Liver (tissue), 9 donors: ENCODE results near the gene TAAR8. TPM values are rescaled to one million over a fixed set of nuclear protein-coding genes. Genes with fewer than 3 reads are reported as not detected.
A peak's percentile ranks its signal among the peaks of the same experiment; 100 is the strongest.

Source experiments
- DNase-seq: peaks from one replicate; pipeline ENCODE4 v3.0.0-alpha.2; 2017; ENCODE audit warnings: low spot score
- H3K27ac ChIP-seq, 2 donors: one replicate each; pipeline ENCODE4 v1.7.0; 2013; ENCODE audit warnings: inconsistent platforms in 2 of 2, low read length in 2 of 2, control low read depth in 1 of 2, low read depth in 1 of 2, mild to moderate bottlenecking in 1 of 2
- H3K27me3 ChIP-seq, 4 donors: one replicate each; pipeline versions ENCODE4 v1.6.1 to v1.7.0; 2013; ENCODE audit warnings: low read length in 3 of 4, inconsistent platforms in 1 of 4, mild to moderate bottlenecking in 1 of 4, moderate library complexity in 1 of 4; ENCODE audit not compliant: control insufficient read depth in 4 of 4, insufficient read depth in 4 of 4
- H3K36me3 ChIP-seq, 4 donors: one replicate each; pipeline versions ENCODE4 v1.6.1 to v1.7.0; 2013; ENCODE audit warnings: low read length in 3 of 4, mild to moderate bottlenecking in 3 of 4, low read depth in 1 of 4, moderate library complexity in 1 of 4; ENCODE audit not compliant: control insufficient read depth in 4 of 4, insufficient read depth in 3 of 4
- H3K4me1 ChIP-seq, 4 donors: one replicate each; pipeline versions ENCODE4 v1.6.1 to v1.7.0; 2013; ENCODE audit warnings: low read length in 3 of 4, mild to moderate bottlenecking in 3 of 4, moderate library complexity in 1 of 4; ENCODE audit not compliant: control insufficient read depth in 4 of 4, insufficient read depth in 4 of 4
- H3K4me3 ChIP-seq, 3 donors: one replicate each; pipeline versions ENCODE4 v1.6.1 to v1.7.0; 2013; ENCODE audit warnings: low read length in 3 of 3, control low read depth in 1 of 3, low read depth in 1 of 3, mild to moderate bottlenecking in 1 of 3
- H3K9ac ChIP-seq, 2 donors: one replicate each; pipeline ENCODE4 v1.7.0; 2013; ENCODE audit warnings: low read length in 2 of 2, mild to moderate bottlenecking in 2 of 2, moderate library complexity in 2 of 2, control low read depth in 1 of 2, low read depth in 1 of 2
- H3K9me3 ChIP-seq, 4 donors: one replicate each; pipeline versions ENCODE4 v1.6.1 to v1.7.0; 2013; ENCODE audit warnings: low read length in 3 of 4; ENCODE audit not compliant: control insufficient read depth in 4 of 4
- ATF3 ChIP-seq: IDR thresholded peaks from 2 replicates; pipeline ENCODE4 v1.6.1; 2016; ENCODE audit warnings: antibody characterized with exemption
- EGR1 ChIP-seq, 2 donors: IDR thresholded peaks; 2 replicates each; pipeline ENCODE4 v1.6.1; 2016 to 2018; ENCODE audit warnings: antibody characterized with exemption in 2 of 2, low read depth in 2 of 2
- FOXA2 ChIP-seq: IDR thresholded peaks from 2 replicates; pipeline ENCODE4 v1.6.1; 2016; ENCODE audit warnings: antibody characterized with exemption
- GABPA ChIP-seq, 2 donors: IDR thresholded peaks in 1 of 2; conservative IDR thresholded peaks in 1 of 2; 2 replicates each; pipeline ENCODE4 v1.6.1; 2016; ENCODE audit warnings: antibody characterized with exemption in 2 of 2, mild to moderate bottlenecking in 1 of 2, moderate library complexity in 1 of 2
- JUND ChIP-seq, 2 donors: IDR thresholded peaks; 2 replicates each; pipeline ENCODE4 v1.6.1; 2016; ENCODE audit warnings: antibody characterized with exemption in 2 of 2
- MAX ChIP-seq: IDR thresholded peaks from 2 replicates; pipeline ENCODE4 v1.6.1; 2016; ENCODE audit warnings: antibody characterized with exemption
- NR2F2 ChIP-seq: IDR thresholded peaks from 2 replicates; pipeline ENCODE4 v1.6.1; 2016; ENCODE audit warnings: antibody characterized with exemption
- RAD21 ChIP-seq, 2 donors: IDR thresholded peaks; 2 replicates each; pipeline ENCODE4 v1.6.1; 2016; ENCODE audit warnings: antibody characterized with exemption in 2 of 2, mild to moderate bottlenecking in 2 of 2
- RXRA ChIP-seq, 2 donors: IDR thresholded peaks; 2 replicates each; pipeline ENCODE4 v1.6.1; 2017 to 2018; ENCODE audit warnings: antibody characterized with exemption in 2 of 2, mild to moderate bottlenecking in 1 of 2
- SP1 ChIP-seq: IDR thresholded peaks from 2 replicates; pipeline ENCODE4 v1.6.1; 2018; ENCODE audit warnings: antibody characterized with exemption, mild to moderate bottlenecking
- TAF1 ChIP-seq: conservative IDR thresholded peaks from 2 replicates; pipeline ENCODE4 v1.6.1; 2016; ENCODE audit warnings: antibody characterized with exemption, mild to moderate bottlenecking
- YY1 ChIP-seq: IDR thresholded peaks from 2 replicates; pipeline ENCODE4 v1.6.1; 2016; ENCODE audit warnings: antibody characterized with exemption, mild to moderate bottlenecking
- ZBTB33 ChIP-seq: IDR thresholded peaks from 2 replicates; pipeline ENCODE4 v1.6.1; 2016; ENCODE audit warnings: antibody characterized with exemption
- WGBS: extraction: QIAGEN DNeasy Blood & Tissue Kit; methylation state at CpG from one replicate; pipeline ENCODE4 v1.1.7; 2013; 5-methylcytosine and 5-hydroxymethylcytosine counted together
- polyA plus RNA-seq, 2 donors: library from polyadenylated mRNA; stranded (reverse) in 1 of 2; unstranded in 1 of 2; fragments of 200-250 nt in 1 of 2; fragments of >200 nt in 1 of 2; fragmentation: Nextera tagmentation in 1 of 2; extraction: Ambion mirVana in 1 of 2; gene quantifications; one replicate each; pipeline versions ENCODE4 v1.2.1 to v1.2.3, GENCODE V29; 2013 to 2015
- total RNA-seq, 2 donors: library from RNA; depleted of rRNA; stranded (reverse); fragments of >200 nt; gene quantifications; one replicate each; pipeline ENCODE4 v1.2.3, GENCODE V29; 2014
- donor health status: healthy.
- donor health status: healthy.
- donor health status: healthy.
- donor health status: healthy.
- donor health status: healthy.

TAAR8 gene
- total and polyA plus RNA-seq, 4 donors = not detected

- DNase-seq = no peak
- WGBS = 39% methylated on average over 4 of the region's 4 CpGs
- Histone ChIP-seq H3K9me3 (no peaks in the 10 kb centered on the region), H3K4me1 (peaks cover 0 to 23% (median 15%) of the 10 kb centered on the region in 4 donors), H3K4me3 (peak overlapping the region in 2 of 3 donors; percentile 78 to 92), H3K36me3 (no peaks in the 10 kb centered on the region), H3K9ac (peak overlapping the region in 1 of 2 donors; percentile 71), H3K27me3 (no peaks in the 10 kb centered on the region), H3K27ac (peak overlapping the region; percentile 8 to 23)
- no peak for TF ChIP-seq ZBTB33
- TF ChIP-seq RAD21 (IDR thresholded peaks at IDR 0.05) = no peak
- no peak for TF ChIP-seq FOXA2
Measured at GRCh38 chr6:132511210-132511830, 41.2 kb upstream of the TAAR8 start.

GRCh38 chr6:132511831-132512220 is 40.6 kb upstream of the TAAR8 start:
- peak overlapping the region; percentile 78 to 94 (median 92) for H3K4me3 ChIP-seq
- no peaks in the 10 kb centered on the region for H3K27me3 ChIP-seq
- DNase-seq = no peak
- peak overlapping the region in 1 of 2 donors; percentile 23 for H3K27ac ChIP-seq
- no peaks in the 10 kb centered on the region for H3K9me3 ChIP-seq
- H3K36me3 ChIP-seq = no peaks in the 10 kb centered on the region
- H3K4me1 ChIP-seq = peaks cover 0 to 23% (median 15%) of the 10 kb centered on the region in 4 donors
- WGBS = 19% methylated on average over 2 of the region's 2 CpGs
- TF ChIP-seq YY1 (no peak), NR2F2 (no peak), SP1 (no peak), RAD21 (IDR thresholded peaks at IDR 0.05) (no peak), RXRA (IDR thresholded peaks at IDR 0.05) (no peak)
- peak overlapping the region in 1 of 2 donors; percentile 71 for H3K9ac ChIP-seq

GRCh38 chr6:132512342-132512637 is 40.2 kb upstream of the TAAR8 start:
- DNase-seq = no peak
- Histone ChIP-seq H3K27ac (peak overlapping the region; percentile 63 to 81), H3K36me3 (no peaks in the 10 kb centered on the region), H3K4me3 (peak overlapping the region; percentile 78 to 94 (median 92)), H3K9me3 (no peaks in the 10 kb centered on the region), H3K27me3 (no peaks in the 10 kb centered on the region), H3K9ac (peak overlapping the region in 1 of 2 donors; percentile 71), H3K4me1 (peaks cover 0 to 23% (median 15%) of the 10 kb centered on the region in 4 donors)
- under 1% methylated on average over 7 of the region's 7 CpGs for WGBS
- no peak for TF ChIP-seq ZBTB33
- no peak for TF ChIP-seq MAX
- TF ChIP-seq ATF3 = no peak
- no peak for TF ChIP-seq JUND (IDR thresholded peaks at IDR 0.05)
- no peak for TF ChIP-seq SP1
- no peak for TF ChIP-seq GABPA (IDR thresholded peaks at IDR 0.05 in 1 of 2, conservative IDR thresholded peaks at IDR 0.05 in 1 of 2)
- no peak for TF ChIP-seq TAF1
- no peak for TF ChIP-seq FOXA2
- no peak for TF ChIP-seq NR2F2
- no peak for TF ChIP-seq RAD21 (IDR thresholded peaks at IDR 0.05)
- no peak for TF ChIP-seq EGR1 (IDR thresholded peaks at IDR 0.05; ENCODE audit: low read depth in 2 of 2)
